ENCODE results near the gene MACROD2.

Gene MACROD2

GRCh38 chr20:14935285-14935684 lies 940.0 kb downstream of the MACROD2 start:
- DNase-seq (ENCODE audit: extremely low read depth, low read depth): no peak
- no peak for TF ChIP-seq CTCF (IDR thresholded peaks at IDR 0.05; ENCODE audit: low read depth, low read length)

- no peak for DNase-seq (ENCODE audit: extremely low read depth, low read depth)
- TF ChIP-seq CTCF (IDR thresholded peaks at IDR 0.05; ENCODE audit: low read depth, low read length): no peak
Observed at GRCh38 chr20:14937021-14937420, 941.7 kb downstream of the MACROD2 start.

- TF ChIP-seq CTCF (IDR thresholded peaks at IDR 0.05; ENCODE audit: low read depth, low read length): no peak
- no peak for DNase-seq (ENCODE audit: extremely low read depth, low read depth)
Observed at GRCh38 chr20:14937846-14938245, 942.5 kb downstream of the MACROD2 start.

- no peak for DNase-seq (ENCODE audit: extremely low read depth, low read depth)
- no peak for TF ChIP-seq CTCF (IDR thresholded peaks at IDR 0.05; ENCODE audit: low read depth, low read length)
Observed at GRCh38 chr20:14947536-14947935, 952.2 kb downstream of the MACROD2 start.

GRCh38 chr20:14947946-14948345 lies 952.6 kb downstream of the MACROD2 start:
- no peak for TF ChIP-seq CTCF (IDR thresholded peaks at IDR 0.05; ENCODE audit: low read depth, low read length)
- DNase-seq (ENCODE audit: extremely low read depth, low read depth): no peak

GRCh38 chr20:14948416-14948815 lies 953.1 kb downstream of the MACROD2 start:
- TF ChIP-seq CTCF (IDR thresholded peaks at IDR 0.05; ENCODE audit: low read depth, low read length): peak; percentile 12
- DNase-seq (ENCODE audit: extremely low read depth, low read depth): no peak

GRCh38 chr20:14950633-14951032 lies 955.3 kb downstream of the MACROD2 start:
- no peak for DNase-seq (ENCODE audit: extremely low read depth, low read depth)

More at GRCh38 chr20:14950633-14951032, 955.3 kb downstream of the MACROD2 start:
- no peak for TF ChIP-seq CTCF (IDR thresholded peaks at IDR 0.05; ENCODE audit: low read depth, low read length)

Data from AG09319 (cell line).